NCI-H226 (cell line): ENCODE results near the gene DEFB124.
"Not testable (repeated sequence)": the region's sequence is repeated elsewhere in the genome, so short reads cannot be mapped to it uniquely, and the experiment has no call there.

ENCODE experiments used
- DNase-seq: peaks from one replicate; pipeline ENCODE4 v3.0.0-alpha.2; 2015

The DEFB124 gene, protein sequence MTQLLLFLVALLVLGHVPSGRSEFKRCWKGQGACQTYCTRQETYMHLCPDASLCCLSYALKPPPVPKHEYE

DNA sequence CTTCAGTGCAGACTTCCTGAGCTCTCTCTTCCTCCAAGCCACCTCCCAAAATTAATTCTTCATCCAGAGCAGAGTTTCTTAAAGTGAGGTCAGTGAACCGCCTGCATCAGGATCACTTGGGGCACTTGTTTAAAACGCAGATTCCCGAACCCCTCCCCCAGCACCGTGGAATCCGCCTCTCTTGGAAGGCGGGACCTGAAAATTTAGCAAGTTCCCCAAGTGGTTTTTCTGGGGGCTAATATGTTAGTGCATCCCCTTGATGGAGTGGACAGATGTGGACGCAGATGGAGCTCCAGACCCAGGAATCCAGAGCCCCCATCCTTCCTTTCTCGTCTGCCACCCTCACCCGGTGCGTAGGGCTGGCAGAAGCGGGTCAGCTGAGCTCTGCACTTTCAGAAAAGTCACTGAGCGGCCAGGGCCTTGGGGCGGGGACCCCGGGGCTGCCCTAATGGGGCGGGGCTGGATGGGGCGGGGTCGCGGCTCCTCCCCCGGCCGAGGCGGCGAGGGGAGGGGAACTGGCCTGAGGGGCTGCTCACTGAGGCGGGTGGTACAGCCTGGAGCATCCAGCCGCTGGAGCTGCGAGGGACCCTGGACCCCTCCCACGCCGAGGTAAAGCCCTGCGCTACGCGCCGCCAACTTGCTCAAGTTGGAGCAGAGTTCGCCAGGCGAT lies at the start of gene DEFB124, which contains the start of gene REM1:
DEFB124 (minus strand) TSS at position 370 of the 670 bp plus-strand sequence. CDS start 2,114 bp downstream, outside the sequence.
REM1 (plus strand) TSS at position 531 of the 670 bp plus-strand sequence. CDS start 1,158 bp downstream, outside the sequence.
- no peak for DNase-seq

DNA sequence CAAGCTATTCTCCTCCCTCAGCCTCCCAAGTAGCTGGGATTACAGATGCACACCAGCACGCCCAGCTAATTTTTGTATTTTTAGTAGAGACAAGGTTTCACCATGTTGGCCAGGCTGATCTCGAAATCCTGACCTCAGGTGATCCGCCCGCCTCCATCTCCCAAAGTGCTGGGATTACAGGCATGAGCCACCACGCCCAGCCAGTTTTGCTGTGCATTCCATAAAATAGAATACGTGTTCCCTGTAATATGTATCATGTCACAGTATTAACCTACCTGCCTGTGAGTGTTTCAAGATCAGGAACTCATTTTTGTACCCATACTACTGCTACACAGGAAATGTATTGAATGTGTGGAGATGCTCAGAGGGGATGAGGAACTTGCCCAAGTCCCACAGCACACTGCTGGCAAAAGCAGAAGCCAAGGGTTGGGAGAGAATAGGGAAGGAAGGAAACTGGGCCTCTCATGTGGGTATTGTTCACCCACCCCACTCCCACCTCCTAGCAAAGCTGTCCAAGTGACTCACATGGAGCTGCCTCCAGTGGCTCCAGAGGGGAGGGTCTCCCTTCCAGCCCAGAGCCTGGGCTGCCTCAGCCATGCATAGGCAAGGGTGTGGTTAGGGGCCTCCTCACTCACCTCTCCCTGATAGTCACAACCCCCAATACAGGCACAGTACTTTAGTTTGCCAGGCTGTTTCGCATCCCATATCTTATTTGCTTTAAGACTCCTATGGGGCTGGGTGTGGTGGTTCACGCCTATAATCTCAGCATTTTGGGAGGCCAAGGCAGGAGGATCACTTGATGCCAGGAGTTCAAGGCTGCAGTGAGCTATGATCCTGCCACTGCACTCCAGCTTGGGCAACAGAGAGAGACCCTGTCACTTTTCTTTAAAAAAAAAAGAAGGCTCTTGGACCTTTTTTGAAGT lies 48.7 kb upstream of the DEFB124 start:
- no peak for DNase-seq

DNA sequence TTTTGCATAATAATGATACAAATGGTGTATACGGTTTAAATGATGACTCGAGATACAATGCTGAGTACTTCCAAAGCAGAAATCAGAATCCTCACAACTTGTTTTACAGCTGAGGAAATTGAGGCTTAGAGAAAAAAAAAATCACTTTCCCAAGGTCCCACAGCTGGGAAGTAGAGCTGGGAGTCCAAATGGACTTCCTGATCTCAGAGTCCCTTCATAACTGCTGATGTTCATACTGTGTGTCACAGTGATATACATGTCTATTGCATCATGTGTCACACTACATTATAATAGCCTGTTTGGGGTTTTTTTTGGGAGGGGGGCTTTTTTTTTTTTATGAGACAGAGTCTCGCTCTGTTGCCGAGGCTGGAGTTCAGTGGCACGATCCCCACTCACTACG lies 47.8 kb upstream of the DEFB124 start:
- no peak for DNase-seq

DNA sequence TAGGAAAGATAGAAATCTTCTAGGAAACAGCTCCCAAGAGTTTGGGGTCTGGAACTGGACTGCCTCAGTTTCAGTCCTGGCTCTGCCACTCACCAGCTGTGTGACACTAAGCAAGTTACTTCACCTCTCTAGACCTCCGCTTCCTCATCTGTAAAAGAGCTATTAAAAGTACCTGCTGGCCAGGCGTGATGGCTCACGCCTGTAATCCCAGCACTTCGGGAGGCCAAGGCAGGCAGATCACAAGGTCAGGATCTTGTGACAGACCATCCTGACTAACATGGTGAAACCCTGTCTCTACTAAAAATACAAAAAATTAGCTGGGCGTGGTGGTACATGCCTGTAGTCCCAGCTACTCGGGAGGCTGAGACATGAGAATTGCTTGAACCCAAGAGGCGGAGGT lies 46.3 kb upstream of the DEFB124 start:
- DNase-seq = not testable (repeated sequence)

DNA sequence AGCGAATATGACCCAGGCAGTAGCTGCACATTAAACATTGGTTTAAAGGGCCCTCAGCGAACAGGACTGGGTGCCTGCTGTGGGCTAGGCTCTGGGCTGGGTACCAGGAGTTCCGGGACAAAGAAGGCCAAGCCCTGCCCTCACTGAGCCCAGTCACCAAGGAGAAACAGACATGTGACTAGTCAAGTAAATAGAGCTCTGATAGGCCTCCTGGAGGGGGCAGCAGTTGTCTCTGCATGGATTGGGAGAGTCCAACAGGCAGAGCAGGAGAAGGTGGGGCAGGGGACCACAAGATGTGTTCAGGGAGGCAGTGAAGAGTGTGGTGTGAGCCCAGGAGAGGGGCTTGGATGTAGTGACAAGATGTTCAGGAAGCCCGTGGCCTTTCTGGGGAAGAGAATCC lies 42.4 kb upstream of the DEFB124 start:
- DNase-seq = peak; percentile 31

DNA sequence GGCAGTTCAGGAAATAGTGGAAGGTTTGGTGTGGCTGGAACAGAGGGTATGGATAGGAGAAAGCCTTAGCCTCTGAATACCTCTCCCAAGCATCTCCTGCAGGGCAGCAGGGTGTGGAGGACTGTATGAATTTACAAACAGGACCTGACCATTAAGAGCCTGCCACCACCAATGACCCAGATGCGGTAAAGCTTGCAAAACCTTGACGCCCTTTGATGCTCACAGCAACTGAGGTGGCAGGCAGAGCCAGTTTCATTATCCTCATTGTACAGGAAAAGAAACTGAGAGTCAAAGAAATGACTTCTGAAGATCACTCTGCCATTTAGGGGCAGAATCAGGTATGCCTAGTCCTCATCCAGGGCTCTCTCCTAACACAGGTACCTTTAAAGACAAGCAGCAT lies 41.7 kb upstream of the DEFB124 start:
- DNase-seq = no peak

DNA sequence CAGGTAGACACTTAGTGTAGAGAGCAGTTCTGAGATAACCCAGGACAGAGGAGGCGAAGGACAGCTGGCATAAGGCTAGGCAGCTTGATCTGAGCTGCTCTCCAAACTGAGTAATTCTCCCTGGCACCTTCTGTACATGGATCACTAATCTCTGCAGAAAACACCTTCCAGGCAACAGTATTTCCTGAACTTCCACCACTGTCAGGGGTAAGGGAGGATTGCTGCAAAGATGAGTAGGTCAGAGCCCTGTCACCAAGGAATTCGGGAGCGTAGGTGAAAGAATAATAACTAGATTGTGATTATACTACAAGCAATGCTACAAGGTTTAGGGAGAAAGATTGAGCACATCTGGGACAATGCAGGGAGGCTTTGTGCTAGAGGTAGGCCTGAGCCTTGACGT lies 41.2 kb upstream of the DEFB124 start:
- DNase-seq = no peak

DNA sequence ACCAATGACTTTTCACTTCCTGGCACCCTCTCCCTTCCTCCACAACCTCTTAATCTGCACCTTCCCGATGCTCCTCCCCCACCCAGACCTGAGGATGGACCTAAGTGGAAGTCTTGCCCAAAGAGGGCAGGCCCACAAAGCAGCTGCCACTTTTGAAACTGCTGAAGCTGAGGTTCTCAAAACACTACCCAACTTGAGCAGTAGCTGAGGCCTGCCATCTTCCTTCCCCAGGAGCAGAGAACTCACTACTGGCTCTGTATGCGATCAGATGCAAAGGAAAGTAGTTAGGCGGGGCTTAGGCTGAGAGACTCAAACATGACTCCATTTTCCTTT lies 40.8 kb upstream of the DEFB124 start:
- no peak for DNase-seq

DNA sequence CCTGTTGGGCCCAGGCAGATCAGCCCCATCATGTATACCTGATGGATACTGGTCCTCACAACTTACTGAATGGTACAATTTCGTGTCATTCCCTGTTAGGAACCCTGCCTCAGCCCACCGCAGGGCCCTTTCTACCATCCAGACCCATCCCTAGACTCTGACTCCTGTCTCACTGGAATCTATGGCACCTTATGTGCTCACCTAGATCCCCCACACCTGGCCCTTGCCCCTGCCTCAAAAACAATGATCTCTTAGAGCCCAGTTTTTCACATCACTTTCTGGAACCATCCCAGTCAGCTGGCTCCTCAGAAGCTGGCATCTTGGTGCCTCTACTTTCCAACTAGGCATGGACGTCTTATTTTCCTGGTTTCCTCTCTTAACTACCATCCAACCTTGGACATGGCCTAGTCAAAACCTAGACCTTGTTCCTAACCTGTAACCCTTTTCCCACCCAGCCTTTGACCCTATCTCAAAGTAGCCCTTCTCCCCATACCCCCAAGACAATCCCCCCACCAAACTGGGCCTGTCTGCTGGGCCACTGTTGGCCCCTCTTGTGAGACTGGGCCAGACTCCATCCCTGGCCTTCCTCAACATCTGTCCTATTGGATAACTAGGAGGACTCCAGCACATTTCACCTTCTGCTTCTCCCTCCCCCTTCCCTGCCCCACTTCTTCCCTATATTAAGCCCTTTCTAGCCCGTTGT lies 40.3 kb upstream of the DEFB124 start:
- no peak for DNase-seq

DNA sequence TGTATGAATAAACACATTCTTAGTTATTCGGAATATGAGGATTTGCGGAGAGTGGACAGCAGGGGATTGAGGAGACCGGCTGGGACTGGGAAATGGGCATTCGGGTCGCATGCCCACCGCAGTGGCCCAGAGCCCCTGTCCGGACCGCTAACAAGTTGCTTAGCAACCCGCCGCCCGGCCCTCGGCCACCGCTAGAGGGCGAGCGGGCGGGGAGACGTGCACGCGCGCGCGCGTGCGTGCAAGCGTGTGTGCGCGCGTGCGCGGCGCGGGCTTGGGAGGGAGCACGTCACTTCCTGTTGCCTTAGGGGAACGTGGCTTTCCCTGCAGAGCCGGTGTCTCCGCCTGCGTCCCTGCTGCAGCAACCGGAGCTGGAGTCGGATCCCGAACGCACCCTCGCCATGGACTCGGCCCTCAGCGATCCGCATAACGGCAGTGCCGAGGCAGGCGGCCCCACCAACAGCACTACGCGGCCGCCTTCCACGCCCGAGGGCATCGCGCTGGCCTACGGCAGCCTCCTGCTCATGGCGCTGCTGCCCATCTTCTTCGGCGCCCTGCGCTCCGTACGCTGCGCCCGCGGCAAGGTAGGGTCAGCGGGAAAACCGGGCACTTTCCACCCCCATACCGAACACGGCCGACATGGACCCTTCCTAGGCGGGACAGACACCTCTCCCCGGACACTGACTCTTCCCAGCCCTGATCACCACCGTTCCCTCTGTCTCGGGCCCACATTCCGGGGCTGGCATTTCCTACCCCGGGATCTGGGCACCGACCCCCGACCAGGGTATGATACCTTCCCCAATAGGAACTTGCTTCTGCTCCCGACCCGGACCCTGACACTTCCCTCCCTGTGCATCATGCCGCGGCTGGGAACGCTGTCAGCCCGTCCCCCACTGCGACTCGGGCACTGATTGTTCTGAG lies 39.5 kb upstream of the DEFB124 start, which contains the start of gene HM13:
HM13 (plus strand) TSS at position 289 of the 918 bp plus-strand sequence; CDS start at position 399, 110 bp downstream.
- DNase-seq = peak; percentile 84

DNA sequence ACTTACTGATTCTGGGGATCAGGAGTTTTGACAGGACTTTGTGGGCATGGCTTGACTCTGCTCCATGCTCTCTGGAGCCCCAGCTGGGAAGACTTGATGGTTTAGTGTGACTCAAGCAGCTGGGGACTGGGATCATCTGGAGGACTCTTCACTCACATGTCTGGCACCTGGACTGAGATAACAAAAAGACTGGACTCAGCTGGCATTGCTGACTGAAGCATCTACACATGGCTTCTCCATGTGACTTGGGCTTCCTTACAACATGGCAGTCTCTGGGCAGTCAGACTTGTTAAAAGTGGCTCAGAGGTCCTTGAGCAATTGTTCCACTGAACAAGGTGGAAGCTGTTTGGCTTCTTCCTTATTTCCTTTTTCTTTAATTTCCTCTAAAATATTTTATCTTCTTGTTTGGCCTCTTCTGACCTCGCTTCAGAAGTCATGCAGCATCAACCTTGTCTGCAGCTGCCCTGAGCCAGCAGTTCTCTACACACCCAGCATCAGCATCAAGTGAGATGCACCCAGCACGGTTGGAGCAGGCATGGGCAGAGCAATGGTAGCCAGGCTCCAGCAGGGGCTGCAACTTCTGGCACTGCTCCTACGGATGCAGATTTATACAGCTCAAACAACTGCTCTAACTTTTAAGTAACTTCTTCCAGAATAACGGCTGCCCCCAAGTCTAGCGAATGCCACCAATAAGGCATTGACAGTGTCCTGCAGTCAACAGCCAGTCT lies 33.8 kb upstream of the DEFB124 start:
- DNase-seq = no peak

DNA sequence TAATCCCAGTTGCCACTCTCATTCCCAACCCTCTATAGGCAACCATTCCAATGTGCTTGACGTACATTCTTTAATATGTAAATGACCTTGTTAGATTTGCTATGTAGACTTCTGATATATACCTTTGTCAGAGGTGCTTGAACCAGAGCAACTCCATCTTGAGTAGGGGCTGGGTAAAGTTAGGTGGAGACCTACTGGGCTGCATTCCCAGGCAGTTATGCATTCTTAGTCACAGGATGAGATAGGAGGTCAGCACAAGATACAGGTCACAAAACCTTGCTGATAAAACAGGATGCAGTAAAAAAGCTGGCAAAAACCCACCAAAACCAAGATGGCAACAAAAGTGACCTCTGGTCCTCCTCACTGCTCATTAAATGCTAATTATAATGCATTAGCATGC lies 31.0 kb upstream of the DEFB124 start:
- DNase-seq = peak; percentile 57

DNA sequence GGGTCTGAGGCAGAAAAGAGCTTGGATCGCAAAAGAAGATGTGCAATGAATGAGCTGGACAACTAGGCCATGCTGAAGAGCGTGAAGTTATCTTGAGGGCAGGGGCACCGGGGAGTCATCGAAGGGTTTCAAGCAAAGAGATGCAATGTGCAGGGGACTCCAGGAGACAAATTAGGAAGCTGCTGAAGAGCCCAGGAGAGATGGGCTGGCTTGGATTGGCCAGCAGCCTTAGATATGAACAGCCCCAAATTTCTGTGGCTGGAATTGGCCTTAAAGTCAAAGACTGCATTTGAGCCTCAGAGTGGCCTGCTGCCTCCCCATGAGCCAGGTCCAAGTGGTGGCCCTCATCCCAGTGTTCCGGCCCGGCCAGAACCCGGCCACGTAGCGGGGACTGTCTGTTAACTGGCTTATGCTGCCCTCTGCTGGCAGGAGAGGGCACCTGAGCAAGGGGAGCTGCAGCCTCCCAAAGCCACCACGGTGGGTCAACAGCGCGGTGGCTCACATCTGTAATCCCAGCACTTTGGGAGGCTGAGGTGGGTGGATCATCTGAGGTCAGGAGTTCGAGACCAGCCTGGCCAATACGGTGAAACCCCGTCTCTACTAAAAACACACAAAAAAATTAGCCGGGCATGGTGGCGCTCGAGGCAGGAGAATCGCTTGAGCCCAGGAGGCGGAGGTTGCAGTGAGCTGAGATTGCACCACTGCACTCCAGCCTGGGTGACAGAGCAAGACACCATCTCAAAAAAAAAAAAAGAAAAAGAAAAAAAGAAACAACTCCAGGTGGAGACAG lies 28.2 kb upstream of the DEFB124 start:
- DNase-seq = peak; percentile 31

DNA sequence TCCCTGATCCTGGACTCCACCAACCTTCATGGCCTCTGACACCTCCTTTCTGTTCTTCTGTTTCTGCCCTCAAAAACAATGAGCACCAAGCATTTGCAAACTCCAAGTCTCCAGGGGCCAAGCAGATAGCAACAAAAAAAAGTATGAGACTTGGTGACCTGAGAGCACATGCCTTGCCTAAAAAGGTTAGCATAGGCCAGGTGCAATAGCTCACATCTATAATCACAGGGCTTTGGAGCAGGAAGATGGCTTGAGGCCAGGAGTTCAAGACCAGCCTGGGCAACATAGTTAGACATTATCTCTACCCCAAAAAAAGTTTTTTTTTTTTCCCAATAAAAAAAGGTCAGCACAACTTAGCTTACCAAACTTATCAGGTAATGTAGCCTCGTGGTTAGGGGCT lies 25.6 kb upstream of the DEFB124 start:
- no peak for DNase-seq

DNA sequence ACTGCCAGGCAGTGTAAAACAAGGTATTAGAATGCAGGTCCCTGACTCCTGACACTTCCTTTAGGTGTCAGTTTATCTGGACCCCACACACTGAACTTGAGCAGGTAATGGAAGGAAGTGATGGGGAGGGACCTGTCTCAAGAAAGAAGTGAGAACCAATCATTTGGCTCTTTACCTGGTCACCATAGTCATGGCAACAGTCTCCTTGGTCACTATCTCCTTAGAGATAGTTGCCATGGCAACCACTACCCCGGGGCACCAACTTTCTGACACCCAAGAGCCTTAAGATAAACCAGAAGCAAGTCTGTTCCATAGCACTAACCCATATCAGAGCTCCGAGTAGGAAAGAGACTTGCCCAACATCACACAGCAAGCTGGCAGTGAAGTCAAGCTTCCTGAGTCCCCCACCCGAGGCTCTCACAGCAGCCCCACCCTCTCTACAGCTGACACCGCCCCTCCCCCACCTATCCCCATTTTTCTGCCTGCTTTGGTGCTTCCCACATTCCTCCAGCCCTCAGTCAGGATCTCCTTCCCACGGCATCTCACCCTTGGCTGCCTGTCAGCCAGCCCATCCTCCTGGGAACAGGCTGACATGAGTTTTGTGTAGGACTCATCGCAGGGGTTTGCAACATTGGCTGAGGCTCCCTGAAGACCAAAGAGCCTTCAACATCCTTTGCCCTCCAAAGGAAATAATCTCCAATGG lies 23.1 kb upstream of the DEFB124 start:
- peak; percentile 90 for DNase-seq

DNA sequence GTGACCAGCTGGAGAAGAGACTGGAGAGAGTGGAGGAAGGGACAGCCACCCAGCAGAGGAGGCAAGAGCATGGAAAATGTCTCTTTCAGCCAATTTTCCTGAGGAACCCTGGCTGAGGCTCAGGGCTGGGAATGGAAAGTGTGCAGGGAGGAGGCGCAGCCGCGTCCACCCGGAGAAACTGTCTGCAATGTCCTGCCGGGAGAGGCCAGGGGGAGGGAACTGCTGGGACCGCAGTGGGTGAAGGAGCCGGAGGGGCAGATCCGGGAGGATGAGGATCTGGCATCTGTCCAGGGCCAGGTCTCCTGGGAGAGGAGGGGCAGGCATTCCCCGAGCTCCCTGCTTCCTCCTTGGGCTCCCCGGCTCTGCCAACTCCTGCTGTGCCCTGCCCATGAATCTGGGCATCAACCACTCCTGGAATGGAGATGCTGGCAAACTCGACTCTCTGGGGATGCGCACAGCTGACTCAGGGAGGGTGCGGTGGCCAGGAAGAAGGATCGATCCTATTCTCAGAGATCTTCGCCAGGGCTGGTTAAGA lies 21.9 kb upstream of the DEFB124 start:
- DNase-seq = peak; percentile 56

DNA sequence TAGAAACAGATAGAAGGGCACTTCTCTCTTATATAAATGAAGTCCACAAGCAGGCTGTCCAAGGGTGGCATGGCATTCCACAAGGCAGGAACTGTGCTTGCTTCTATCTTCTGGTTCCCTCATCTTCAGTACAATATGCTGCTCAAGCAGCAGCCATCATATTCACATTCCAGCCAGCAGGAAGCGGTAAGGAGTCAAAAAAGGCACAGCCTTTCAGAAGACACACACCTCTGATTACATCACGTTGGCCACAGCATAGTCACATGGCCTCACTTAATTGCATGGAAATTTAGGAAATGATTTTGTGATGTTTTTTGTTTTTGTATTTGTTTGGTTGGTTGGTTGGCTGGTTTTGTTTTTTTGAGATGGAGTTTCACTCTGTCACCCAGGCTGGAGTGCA lies 19.2 kb upstream of the DEFB124 start:
- DNase-seq = peak; percentile 39

DNA sequence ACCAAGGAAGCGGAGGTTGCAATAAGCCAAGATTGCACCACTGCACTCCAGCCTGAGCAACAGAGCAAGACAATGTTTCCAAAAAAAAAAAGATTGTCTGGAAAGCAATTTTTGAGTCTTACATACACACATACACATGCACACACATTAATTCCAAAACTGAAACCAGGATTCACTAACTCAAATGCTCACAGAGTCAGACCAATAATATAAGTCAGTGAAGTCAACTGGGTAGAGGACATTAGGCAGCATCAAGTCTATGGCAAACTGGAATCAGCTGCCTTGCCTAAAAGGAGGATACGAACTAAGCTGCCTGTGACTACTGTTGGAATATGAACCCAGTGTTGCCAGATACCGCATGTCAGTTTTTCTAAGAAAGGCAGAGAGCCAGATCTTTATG lies 15.8 kb upstream of the DEFB124 start:
- no peak for DNase-seq

DNA sequence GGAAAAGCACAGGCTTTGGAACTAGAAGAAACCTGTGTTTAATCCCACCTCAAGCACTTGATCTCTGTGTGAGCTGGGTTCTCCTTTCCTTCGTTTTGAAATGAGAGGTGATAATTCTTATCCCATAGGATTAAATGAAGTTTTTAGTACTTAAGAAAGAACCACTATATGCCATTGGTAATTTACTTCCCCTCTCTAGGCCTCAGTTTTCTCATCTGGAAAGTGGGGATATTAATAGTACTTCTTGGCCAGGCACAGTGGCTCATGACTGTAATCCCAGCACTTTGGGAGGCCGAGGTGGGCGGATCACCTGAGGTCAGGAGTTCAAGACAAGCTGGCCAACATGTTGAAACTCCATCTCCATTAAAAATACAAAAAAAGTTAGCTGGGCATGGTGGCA lies 14.2 kb upstream of the DEFB124 start:
- no peak for DNase-seq

DNA sequence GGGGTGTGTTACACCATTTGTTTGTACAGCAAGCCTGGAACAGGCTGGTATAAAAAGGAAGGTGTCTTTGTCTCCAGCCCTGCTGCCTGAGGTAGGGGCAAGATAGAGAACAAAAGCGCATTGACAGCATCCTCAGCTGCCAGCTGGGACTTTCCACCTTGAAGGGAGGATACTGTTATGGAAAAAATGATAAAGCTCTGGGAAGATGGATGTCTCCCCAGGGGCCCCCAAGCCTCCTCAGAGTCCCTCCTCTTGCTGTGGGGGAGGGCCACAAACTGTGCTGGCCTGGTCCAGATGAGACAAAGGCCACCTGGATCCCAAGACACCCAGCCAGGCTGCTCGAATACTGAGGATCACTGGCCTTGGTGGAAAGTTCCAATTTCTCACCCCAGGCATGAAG lies 13.2 kb upstream of the DEFB124 start:
- DNase-seq = no peak
